Stimulated activated naive CD4-positive, alpha-beta T cell (primary cell): ENCODE results near the gene KIFC3.
A peak's percentile ranks its signal among the peaks of the same experiment; 100 is the strongest.
"Not testable (repeated sequence)": the region's sequence is repeated elsewhere in the genome, so short reads cannot be mapped to it uniquely, and the experiment has no call there.

Experiments
- DNase-seq, 6 experiments: peaks; one replicate each; lab custom pipeline; 2025; lab: John Stamatoyannopoulos, UW

The KIFC3 gene

DNA sequence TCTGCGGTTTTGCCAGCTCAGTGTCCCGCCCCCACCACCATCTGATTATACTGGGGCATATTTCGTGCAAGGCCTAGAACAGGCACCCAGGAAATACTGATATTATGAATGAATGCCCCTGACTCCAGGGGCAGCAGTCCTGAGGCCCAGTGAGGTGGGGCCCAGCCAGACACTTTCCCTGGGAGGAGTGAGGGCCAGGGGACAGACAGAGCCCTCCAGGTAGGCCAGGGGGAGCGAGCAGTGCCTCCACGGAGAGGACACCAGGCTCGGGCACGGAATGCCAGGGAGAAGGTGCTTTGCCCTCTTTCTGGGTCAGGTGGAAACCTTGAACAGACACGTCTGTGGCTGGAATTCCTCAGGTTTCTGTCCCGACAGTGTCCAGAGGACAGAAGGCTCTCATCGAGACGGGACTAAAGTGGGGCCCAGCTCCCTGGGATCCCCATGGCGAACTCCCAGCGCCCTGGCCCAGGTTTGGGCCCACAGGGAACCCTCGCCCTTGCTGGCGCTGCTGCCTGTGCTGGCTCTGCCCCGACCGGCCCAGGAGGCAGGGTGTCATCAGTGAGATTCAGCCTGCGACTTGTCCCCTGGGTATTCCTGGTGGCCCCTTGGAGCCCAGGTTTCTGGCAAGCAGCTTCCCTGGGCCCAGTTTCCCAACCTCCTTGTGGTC, 62.4 kb downstream of the KIFC3 start:
- DNase-seq: no peak

GRCh38 chr16:57738844-57739243, 63.4 kb downstream of the KIFC3 start:
- DNase-seq: no peak

GRCh38 chr16:57736419-57737351, 65.6 kb downstream of the KIFC3 start:
- DNase-seq: peak; percentile 31 to 54 (median 43)

DNA sequence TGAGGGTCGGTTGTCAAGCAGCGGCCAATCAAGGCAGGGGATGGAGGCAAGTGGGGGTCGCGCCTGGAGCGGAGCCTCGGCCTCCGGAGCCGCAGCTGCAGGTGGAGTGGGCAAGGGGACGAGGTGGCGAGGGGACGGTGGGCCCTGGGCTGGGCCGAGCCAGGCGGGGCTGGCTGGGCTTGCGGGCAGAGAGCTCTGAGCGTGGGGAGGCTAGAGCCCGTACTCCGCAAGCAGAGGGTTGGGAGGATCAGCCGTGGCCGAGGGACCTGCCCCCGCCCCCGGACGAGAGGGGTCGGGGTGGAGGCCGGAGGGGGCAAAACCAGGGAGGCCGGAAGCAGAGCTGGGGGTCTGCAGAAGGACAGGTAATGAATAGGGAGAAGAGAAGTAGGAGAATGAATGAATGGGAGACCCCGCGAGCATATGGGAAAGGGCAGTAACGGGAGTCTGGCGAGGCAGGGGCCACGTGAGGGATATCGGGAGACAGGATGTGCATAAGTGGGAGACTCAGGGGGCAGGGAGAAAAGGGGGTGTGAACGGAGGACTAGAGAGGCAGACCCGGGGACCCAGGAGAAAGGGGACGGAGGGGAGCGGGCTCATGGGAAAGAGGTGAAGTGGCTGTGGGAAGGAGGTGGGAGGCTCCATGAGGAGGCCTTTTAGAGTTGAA, 66.4 kb downstream of the KIFC3 start, which contains the start of gene KATNB1:
Gene KATNB1 (plus strand): TSS at position 16 of the 664 bp plus-strand sequence. CDS start 1,474 bp downstream, outside the sequence.
- no peak for DNase-seq

- DNase-seq: peak; percentile 95 to 99 (median 99)
Measured at GRCh38 chr16:57734925-57735754, 67.2 kb downstream of the KIFC3 start.

GRCh38 chr16:57734308-57734924, 67.9 kb downstream of the KIFC3 start:
- no peak for DNase-seq

DNA sequence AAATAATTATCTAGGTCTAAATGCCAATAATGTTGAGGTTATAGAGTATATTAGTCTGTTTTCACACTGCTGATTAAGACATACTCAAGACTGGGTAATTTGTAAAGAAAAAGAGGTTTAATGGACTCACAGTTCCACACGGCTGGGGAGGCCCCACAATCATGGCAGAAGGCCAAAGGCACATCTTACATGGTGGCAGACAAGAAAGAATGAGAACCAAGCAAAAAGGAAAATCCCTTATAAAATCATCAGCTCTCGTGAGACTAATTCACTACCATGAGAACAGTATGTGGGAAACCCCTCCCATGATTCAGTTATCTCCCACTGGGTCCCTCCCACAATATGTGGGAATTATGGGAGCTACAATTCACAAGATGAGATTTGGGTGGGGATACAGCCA, 69.6 kb downstream of the KIFC3 start:
- DNase-seq: no peak

GRCh38 chr16:57732037-57732436, 70.3 kb downstream of the KIFC3 start:
- DNase-seq: no peak

GRCh38 chr16:57730771-57731730, 71.2 kb downstream of the KIFC3 start:
- no peak for DNase-seq

DNA sequence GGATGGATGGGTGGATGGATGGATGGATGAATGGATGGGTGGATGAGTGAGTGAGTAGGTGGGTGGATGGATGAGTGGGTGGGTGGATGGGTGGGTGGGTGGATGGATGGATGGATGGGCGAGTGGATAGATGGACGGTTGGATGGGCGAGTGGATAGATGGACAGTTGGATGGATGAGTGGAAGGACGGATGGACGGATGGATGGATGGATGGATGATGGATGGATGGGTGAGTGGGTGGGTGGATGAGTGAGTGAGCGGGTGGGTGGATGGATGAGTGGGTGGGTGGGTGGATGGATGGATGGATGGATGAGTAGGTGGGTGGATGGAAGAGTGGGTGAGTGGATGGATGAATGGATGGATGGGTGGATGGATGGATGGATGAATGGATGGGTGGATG, 72.4 kb downstream of the KIFC3 start:
- DNase-seq: not testable (repeated sequence)

- no peak for DNase-seq
Measured at GRCh38 chr16:57729182-57729484, 73.2 kb downstream of the KIFC3 start.

- DNase-seq: no peak
Measured at GRCh38 chr16:57728336-57729181, 73.7 kb downstream of the KIFC3 start.

GRCh38 chr16:57727610-57728009, 74.7 kb downstream of the KIFC3 start:
- DNase-seq: no peak

- no peak for DNase-seq
Measured at GRCh38 chr16:57726433-57726947, 75.8 kb downstream of the KIFC3 start.

DNA sequence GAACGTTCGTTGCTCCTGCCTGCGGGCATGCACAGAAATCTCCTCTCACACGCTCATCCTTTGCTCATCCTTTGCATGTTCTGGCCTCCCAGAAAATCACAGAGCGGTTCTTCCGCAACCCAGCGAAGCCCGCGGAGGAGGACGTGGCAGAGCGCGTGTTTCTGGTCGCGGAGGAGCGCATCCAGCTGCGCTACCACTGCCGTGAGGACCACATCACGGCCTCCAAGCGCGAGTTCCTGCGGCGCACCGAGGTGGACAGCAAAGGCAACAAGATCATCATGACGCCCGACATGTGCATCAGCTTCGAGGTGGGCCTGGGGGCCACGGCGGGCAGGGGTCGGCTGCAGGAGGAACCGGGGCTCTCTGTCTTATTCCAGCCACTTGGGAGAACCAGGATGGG, 76.3 kb downstream of the KIFC3 start:
- DNase-seq: no peak

GRCh38 chr16:57725554-57725953, 76.7 kb downstream of the KIFC3 start:
- DNase-seq: no peak

DNA sequence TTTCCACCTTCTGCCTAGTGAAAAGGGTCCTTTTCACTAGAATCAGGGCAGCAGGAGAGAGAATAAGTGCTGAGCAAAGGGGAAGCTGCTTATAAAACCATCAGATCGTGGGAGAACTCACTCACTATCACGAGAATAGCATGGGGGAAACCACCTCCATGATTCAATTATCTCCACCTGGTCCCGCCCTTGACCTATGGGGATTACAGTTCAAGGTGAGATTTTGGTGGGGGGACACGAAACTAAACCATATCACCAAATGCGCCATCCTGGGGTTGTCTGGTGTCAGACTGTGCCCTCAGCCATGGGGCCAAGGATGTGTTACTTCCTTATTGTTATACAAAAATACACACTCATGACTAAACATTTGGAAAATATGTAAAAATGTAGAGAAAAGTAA, 77.1 kb downstream of the KIFC3 start:
- DNase-seq: no peak

DNA sequence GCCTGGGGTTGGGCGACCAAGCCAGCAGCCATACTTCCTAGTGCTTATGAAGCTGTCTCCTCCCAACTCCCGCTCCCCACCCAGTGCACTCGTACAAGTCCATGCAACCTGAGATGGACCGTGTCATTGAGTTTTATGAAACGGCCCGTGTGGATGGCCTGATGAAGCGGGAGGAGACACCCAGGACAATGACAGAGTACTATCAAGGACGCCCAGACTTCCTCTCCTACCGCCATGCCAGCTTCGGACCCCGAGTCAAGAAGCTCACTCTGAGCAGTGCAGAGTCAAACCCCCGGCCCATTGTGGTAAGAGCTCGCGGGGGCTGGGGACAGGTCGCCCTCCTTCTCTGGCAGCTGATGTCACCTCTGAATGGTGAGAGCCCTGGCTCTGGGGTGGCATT, 77.8 kb downstream of the KIFC3 start:
- DNase-seq: no peak

GRCh38 chr16:57723170-57723569, 79.1 kb downstream of the KIFC3 start:
- no peak for DNase-seq
